ENCODE results near the gene ZNF83.

GRCh38 chr19:52669586-52669985 lies 31.4 kb upstream of the ZNF83 start:
- TF ChIP-seq CTCF (IDR thresholded peaks at IDR 0.05) (no peak), EZH2 (IDR thresholded peaks at IDR 0.05; ENCODE audit: borderline replicate concordance, insufficient read depth, low read depth, low read length, poor library complexity, severe bottlenecking) (no peak)
